Progenitor cell of endocrine pancreas (in vitro differentiated cells): Measurements from ENCODE around the gene PSMA1. TPM values are rescaled to one million over a fixed set of nuclear protein-coding genes. Genes with fewer than 3 reads are reported as not detected.

Experiments used
- DNase-seq: peaks from one replicate; pipeline ENCODE4 v3.0.0; 2021; ENCODE audit warnings: low spot score; ENCODE audit not compliant: unreplicated experiment
- H3K27ac Mint-ChIP-seq: 2 replicates; pipeline ENCODE4 v1.8.0; 2021; ENCODE audit warnings: mild to moderate bottlenecking, moderate library complexity, mixed read lengths
- H3K27me3 Mint-ChIP-seq: 2 replicates; pipeline ENCODE4 v1.8.0; 2021; ENCODE audit warnings: mixed read lengths
- H3K36me3 Mint-ChIP-seq: 2 replicates; pipeline ENCODE4 v1.8.0; 2022; ENCODE audit warnings: mixed read lengths; ENCODE audit not compliant: insufficient read depth
- H3K4me1 Mint-ChIP-seq: 2 replicates; pipeline ENCODE4 v1.8.0; 2021; ENCODE audit warnings: low read depth, mixed read lengths
- H3K4me3 Mint-ChIP-seq: 2 replicates; pipeline ENCODE4 v1.8.0; 2021; ENCODE audit warnings: low read depth, mild to moderate bottlenecking, moderate library complexity, mixed read lengths
- H3K9me3 Mint-ChIP-seq: 2 replicates; pipeline ENCODE4 v1.8.0; 2021; ENCODE audit warnings: low read depth, mixed read lengths
- total RNA-seq: library from RNA; stranded (reverse); gene quantifications from 2 replicates; pipeline ENCODE4 v1.2.1, GENCODE V29; 2021
- TF ChIP-seq, protein P1 (sequence below): fragments of 200-600 bp; sonication (generic); IDR thresholded peaks from one replicate; pipeline ENCODE4 v1.5.0; 2021; ENCODE audit warnings: antibody characterized with exemption, mild to moderate bottlenecking; ENCODE audit not compliant: unreplicated experiment

PSMA1 gene
- total RNA-seq, 1 donor from 2014 or later = 147 TPM

DNA sequence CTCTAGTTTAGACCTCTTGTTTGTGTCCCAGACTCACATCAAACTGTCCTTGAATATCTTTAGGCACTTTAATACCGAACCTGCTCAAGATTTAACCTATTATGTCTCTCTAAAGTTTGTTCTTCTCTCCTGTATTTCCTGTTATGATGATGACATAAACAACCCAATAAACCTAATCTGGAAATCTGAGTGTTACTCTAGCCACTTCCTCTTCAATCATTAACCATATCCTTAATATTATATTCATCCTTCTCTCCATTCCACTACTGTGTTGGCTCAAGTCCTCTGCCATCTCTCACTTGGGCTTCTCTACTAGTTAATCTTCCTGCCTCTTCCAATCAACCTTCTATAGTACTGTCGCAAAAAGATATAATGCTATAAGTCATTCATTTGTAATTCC is 56.6 kb downstream of the PSMA1 start:
- no peaks in the 10 kb centered on the region for H3K4me1 Mint-ChIP-seq
- H3K9me3 Mint-ChIP-seq = no peaks in the 10 kb centered on the region
- TF ChIP-seq, protein P1, sequence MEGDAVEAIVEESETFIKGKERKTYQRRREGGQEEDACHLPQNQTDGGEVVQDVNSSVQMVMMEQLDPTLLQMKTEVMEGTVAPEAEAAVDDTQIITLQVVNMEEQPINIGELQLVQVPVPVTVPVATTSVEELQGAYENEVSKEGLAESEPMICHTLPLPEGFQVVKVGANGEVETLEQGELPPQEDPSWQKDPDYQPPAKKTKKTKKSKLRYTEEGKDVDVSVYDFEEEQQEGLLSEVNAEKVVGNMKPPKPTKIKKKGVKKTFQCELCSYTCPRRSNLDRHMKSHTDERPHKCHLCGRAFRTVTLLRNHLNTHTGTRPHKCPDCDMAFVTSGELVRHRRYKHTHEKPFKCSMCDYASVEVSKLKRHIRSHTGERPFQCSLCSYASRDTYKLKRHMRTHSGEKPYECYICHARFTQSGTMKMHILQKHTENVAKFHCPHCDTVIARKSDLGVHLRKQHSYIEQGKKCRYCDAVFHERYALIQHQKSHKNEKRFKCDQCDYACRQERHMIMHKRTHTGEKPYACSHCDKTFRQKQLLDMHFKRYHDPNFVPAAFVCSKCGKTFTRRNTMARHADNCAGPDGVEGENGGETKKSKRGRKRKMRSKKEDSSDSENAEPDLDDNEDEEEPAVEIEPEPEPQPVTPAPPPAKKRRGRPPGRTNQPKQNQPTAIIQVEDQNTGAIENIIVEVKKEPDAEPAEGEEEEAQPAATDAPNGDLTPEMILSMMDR = no peak
- no peak overlapping the region for H3K4me3 Mint-ChIP-seq
- DNase-seq = no peak
- no peak overlapping the region for H3K27ac Mint-ChIP-seq
- H3K27me3 Mint-ChIP-seq = no peaks in the 10 kb centered on the region
- H3K36me3 Mint-ChIP-seq = peaks cover 27% of the 10 kb centered on the region

DNA sequence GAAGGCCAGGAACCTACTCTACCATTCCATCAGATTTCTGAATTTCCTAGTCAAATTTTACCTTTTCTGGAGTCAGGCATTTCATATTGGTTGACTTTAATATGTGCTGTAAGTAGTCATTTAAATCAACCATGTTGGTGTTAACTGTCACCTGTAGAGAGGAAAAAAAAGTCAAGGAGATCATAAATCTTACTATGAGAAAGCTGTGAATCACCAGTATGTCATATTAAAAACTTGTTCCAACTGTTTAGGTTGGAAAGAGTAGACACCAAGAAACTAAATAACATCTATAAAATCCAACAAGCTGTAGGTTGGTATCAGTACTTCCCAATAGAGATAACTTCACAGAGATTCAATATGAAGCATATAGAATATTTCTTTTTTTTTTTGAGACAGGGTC is 60.0 kb downstream of the PSMA1 start:
- H3K9me3 Mint-ChIP-seq = no peaks in the 10 kb centered on the region
- TF ChIP-seq, protein P1 = no peak

DNA sequence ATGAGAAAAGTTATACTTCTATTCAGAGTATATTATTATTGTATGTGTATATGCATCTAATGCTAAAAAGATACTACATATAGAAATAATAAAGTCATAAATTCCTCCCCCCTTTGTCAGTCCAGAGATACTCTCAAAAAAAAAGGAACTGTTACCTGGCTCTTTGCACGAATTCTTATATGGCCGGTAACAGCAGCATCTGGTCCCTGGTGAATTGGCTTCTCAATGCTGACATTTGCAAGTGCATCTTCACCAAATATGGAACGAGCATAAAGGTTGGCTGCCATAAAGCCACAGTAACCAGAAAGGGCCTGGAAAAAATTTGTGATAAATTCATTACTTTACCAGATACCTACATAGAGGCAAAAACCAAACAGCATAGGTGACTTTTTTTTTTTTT is 61.8 kb downstream of the PSMA1 start:
- Mint-ChIP-seq H3K4me3 (no peak overlapping the region), H3K27ac (no peak overlapping the region), H3K9me3 (no peaks in the 10 kb centered on the region), H3K36me3 (peaks cover 23% of the 10 kb centered on the region), H3K4me1 (no peaks in the 10 kb centered on the region), H3K27me3 (no peaks in the 10 kb centered on the region)
- TF ChIP-seq, protein P1 = no peak
- no peak for DNase-seq

More for the DNA sequence above, 60.0 kb downstream of the PSMA1 start:
- Mint-ChIP-seq H3K36me3 (peaks cover 26% of the 10 kb centered on the region), H3K4me1 (no peaks in the 10 kb centered on the region), H3K27me3 (no peaks in the 10 kb centered on the region), H3K27ac (no peak overlapping the region), H3K4me3 (no peak overlapping the region)
- no peak for DNase-seq

DNA sequence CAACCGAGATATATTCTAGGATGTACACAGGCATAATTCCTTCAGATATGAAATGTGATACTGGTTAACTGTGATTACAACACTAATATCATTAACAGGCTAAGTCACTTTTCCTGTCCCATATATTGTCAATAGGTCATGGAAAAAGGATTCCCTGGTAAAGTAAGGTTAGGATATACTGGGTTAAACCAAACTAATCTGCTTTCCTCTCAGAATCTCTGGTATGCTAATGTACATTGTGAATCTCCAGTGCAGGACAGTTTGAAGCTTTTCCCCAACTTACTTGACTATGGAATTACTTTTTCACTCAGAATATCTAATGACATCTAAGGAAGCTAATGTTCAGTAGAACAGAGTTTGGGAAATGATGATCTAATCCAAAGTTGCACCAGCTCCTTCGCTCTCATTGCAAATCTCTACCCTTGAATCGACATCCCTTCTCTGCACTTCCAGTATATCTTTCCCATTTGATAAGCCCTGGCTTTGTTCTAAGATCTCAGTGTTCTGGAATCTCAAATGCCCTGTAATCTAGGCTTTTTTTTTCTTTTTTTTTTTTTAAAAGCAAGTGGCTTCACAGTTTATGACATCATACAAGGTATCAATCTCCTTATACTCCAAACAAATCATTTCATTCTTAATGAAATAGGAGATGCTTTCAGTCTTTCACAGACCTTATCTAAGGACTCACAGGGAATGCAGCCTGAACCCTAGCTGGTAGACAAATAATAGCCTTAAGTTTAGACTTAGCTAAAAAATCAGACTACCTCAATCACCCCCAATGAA is 64.3 kb downstream of the PSMA1 start:
- H3K27ac Mint-ChIP-seq = peak overlapping the region; percentile 25

More for the DNA sequence above, 64.3 kb downstream of the PSMA1 start:
- DNase-seq = no peak
- Mint-ChIP-seq H3K4me1 (no peaks in the 10 kb centered on the region), H3K4me3 (no peak overlapping the region), H3K27me3 (no peaks in the 10 kb centered on the region), H3K9me3 (no peaks in the 10 kb centered on the region), H3K36me3 (peaks cover 24% of the 10 kb centered on the region)
- TF ChIP-seq, protein P1 = no peak

Other genes with a start within 250 kb of the PSMA1 start
- 45.5 and 46.6 TPM in 2 replicates for gene RRAS2, start 161.2 kb downstream of the PSMA1 start, total RNA-seq
- 99.9 and 100 TPM in 2 replicates for gene COPB1, start 20.6 kb downstream of the PSMA1 start, total RNA-seq
- gene PDE3B, start 123.4 kb upstream of the PSMA1 start, total RNA-seq = 26.9 and 29.7 TPM in 2 replicates